Parathyroid adenoma (tissue), 2 donors: ENCODE measurements around the gene LSR.

ENCODE experiments used
- H2AFZ ChIP-seq: fragments of 300-600 bp; sonication (generic); one replicate; pipeline ENCODE4 v1.7.0; 2017; ENCODE audit warnings: antibody characterized with exemption, mild to moderate bottlenecking
- H3K27ac ChIP-seq: fragments of 300-600 bp; sonication (generic); one replicate; pipeline ENCODE4 v1.7.0; 2017
- H3K27me3 ChIP-seq: fragments of 300-600 bp; sonication (generic); one replicate; pipeline ENCODE4 v1.7.0; 2017; ENCODE audit warnings: low read length; ENCODE audit not compliant: control insufficient read depth, insufficient read depth
- H3K36me3 ChIP-seq: fragments of 300-600 bp; sonication (generic); one replicate; pipeline ENCODE4 v1.7.0; 2017; ENCODE audit warnings: low read length; ENCODE audit not compliant: control insufficient read depth, insufficient read depth
- H3K4me1 ChIP-seq: fragments of 300-600 bp; sonication (generic); one replicate; pipeline ENCODE4 v1.7.0; 2017; ENCODE audit warnings: control low read depth
- H3K4me2 ChIP-seq: fragments of 300-600 bp; sonication (generic); one replicate; pipeline ENCODE4 v1.7.0; 2017; ENCODE audit warnings: low read length
- H3K4me3 ChIP-seq: fragments of 300-600 bp; sonication (generic); one replicate; pipeline ENCODE4 v1.7.0; 2017; ENCODE audit warnings: low read depth, low read length
- H3K79me2 ChIP-seq: fragments of 300-600 bp; sonication (generic); one replicate; pipeline ENCODE4 v1.7.0; 2017; ENCODE audit warnings: control low read depth
- H3K9ac ChIP-seq: fragments of 300-600 bp; sonication (generic); one replicate; pipeline ENCODE4 v1.7.0; 2017; ENCODE audit warnings: mild to moderate bottlenecking
- H3K9me3 ChIP-seq: fragments of 300-600 bp; sonication (generic); one replicate; pipeline ENCODE4 v1.7.0; 2017; ENCODE audit warnings: low read length; ENCODE audit not compliant: control insufficient read depth
- CTCF ChIP-seq: fragments of 300-600 bp; sonication (generic); IDR thresholded peaks from one replicate; pipeline ENCODE4 v1.7.0; 2017; ENCODE audit warnings: antibody characterized with exemption, mild to moderate bottlenecking
- donor health status: primary hyperparathyroidism.

Gene LSR

GRCh38 chr19:35291916-35292315 lies 43.1 kb downstream of the LSR start, which contains the start of gene MAG:
Gene MAG, plus strand, starts transcription at chr19:35292161. Its CDS starts 3,248 bp downstream, at chr19:35295409.
- Histone ChIP-seq H3K9ac (no peak within 1 kb of the TSS), H2AFZ (no peak within 1 kb of the TSS), H3K4me1 (peaks cover 6% of the 10 kb centered on the region), H3K79me2 (no peaks in the 10 kb centered on the region), H3K4me3 (no peak within 1 kb of the TSS), H3K27me3 (no peaks in the 10 kb centered on the region), H3K4me2 (no peak within 1 kb of the TSS), H3K9me3 (no peaks in the 10 kb centered on the region), H3K27ac (no peak within 1 kb of the TSS), H3K36me3 (no peaks in the 10 kb centered on the region)
- TF ChIP-seq CTCF, result no peak

- Histone ChIP-seq H3K36me3 (no peaks in the 10 kb centered on the region), H2AFZ (no peak overlapping the region), H3K4me1 (peaks cover 6% of the 10 kb centered on the region), H3K4me2 (no peak overlapping the region), H3K27ac (no peak overlapping the region), H3K4me3 (no peak overlapping the region), H3K27me3 (no peaks in the 10 kb centered on the region), H3K79me2 (no peaks in the 10 kb centered on the region), H3K9me3 (no peaks in the 10 kb centered on the region), H3K9ac (no peak overlapping the region)
- no peak for TF ChIP-seq CTCF
Measured at GRCh38 chr19:35292421-35293362, 43.9 kb downstream of the LSR start.

GRCh38 chr19:35293363-35293739 lies 44.5 kb downstream of the LSR start:
- no peak overlapping the region for H3K27ac ChIP-seq

GRCh38 chr19:35293808-35294207 lies 45.0 kb downstream of the LSR start:
- H3K9me3 ChIP-seq, result no peaks in the 10 kb centered on the region
- no peaks in the 10 kb centered on the region for H3K79me2 ChIP-seq
- H3K4me1 ChIP-seq, result peaks cover 6% of the 10 kb centered on the region
- H3K36me3 ChIP-seq, result no peaks in the 10 kb centered on the region
- H3K9ac ChIP-seq, result no peak overlapping the region
- H3K27ac ChIP-seq, result no peak overlapping the region
- H3K4me2 ChIP-seq, result no peak overlapping the region
- no peak overlapping the region for H3K4me3 ChIP-seq
- TF ChIP-seq CTCF, result no peak
- no peaks in the 10 kb centered on the region for H3K27me3 ChIP-seq
- no peak overlapping the region for H2AFZ ChIP-seq

More at GRCh38 chr19:35293363-35293739, 44.5 kb downstream of the LSR start:
- Histone ChIP-seq H3K27me3 (no peaks in the 10 kb centered on the region), H3K9ac (no peak overlapping the region), H3K4me3 (no peak overlapping the region), H3K4me1 (peaks cover 6% of the 10 kb centered on the region), H3K4me2 (no peak overlapping the region), H3K79me2 (no peaks in the 10 kb centered on the region), H3K36me3 (no peaks in the 10 kb centered on the region), H2AFZ (no peak overlapping the region), H3K9me3 (no peaks in the 10 kb centered on the region)
- TF ChIP-seq CTCF, result no peak
